Subcutaneous abdominal adipose tissue (tissue), 5 donors: Measurements from ENCODE around the gene MRPL4.
"Not testable (repeated sequence)": the region's sequence is repeated elsewhere in the genome, so short reads cannot be mapped to it uniquely, and the experiment has no call there.

ENCODE experiments used
- H3K27ac ChIP-seq: one replicate; pipeline ENCODE4 v1.7.0; 2013; ENCODE audit warnings: low read depth, mild to moderate bottlenecking, inconsistent platforms, low read length, moderate library complexity
- H3K27me3 ChIP-seq, 5 donors: one replicate each; pipeline ENCODE4 v1.7.0; 2013; ENCODE audit warnings: low read length in 5 of 5, inconsistent platforms in 1 of 5; ENCODE audit not compliant: control insufficient read depth in 5 of 5, insufficient read depth in 4 of 5
- H3K36me3 ChIP-seq, 5 donors: one replicate each; pipeline ENCODE4 v1.7.0; 2013; ENCODE audit warnings: low read length in 5 of 5; ENCODE audit not compliant: control insufficient read depth in 5 of 5, insufficient read depth in 5 of 5
- H3K4me1 ChIP-seq, 5 donors: one replicate each; pipeline ENCODE4 v1.7.0; 2013; ENCODE audit warnings: low read length in 5 of 5, mild to moderate bottlenecking in 3 of 5, moderate library complexity in 1 of 5; ENCODE audit not compliant: control insufficient read depth in 5 of 5, insufficient read depth in 5 of 5
- H3K4me3 ChIP-seq, 5 donors: one replicate each; pipeline ENCODE4 v1.7.0; 2013; ENCODE audit warnings: low read length in 5 of 5, low read depth in 1 of 5
- H3K9ac ChIP-seq, 5 donors: one replicate each; pipeline ENCODE4 v1.7.0; 2013; ENCODE audit warnings: low read length in 5 of 5, mild to moderate bottlenecking in 4 of 5, moderate library complexity in 3 of 5
- H3K9me3 ChIP-seq, 5 donors: one replicate each; pipeline ENCODE4 v1.7.0; 2013; ENCODE audit warnings: low read length in 5 of 5; ENCODE audit not compliant: control insufficient read depth in 5 of 5
- donor health status: healthy.
- donor health status: healthy.
- donor health status: healthy.
- donor health status: healthy.
- donor health status: healthy.

MRPL4 gene

DNA sequence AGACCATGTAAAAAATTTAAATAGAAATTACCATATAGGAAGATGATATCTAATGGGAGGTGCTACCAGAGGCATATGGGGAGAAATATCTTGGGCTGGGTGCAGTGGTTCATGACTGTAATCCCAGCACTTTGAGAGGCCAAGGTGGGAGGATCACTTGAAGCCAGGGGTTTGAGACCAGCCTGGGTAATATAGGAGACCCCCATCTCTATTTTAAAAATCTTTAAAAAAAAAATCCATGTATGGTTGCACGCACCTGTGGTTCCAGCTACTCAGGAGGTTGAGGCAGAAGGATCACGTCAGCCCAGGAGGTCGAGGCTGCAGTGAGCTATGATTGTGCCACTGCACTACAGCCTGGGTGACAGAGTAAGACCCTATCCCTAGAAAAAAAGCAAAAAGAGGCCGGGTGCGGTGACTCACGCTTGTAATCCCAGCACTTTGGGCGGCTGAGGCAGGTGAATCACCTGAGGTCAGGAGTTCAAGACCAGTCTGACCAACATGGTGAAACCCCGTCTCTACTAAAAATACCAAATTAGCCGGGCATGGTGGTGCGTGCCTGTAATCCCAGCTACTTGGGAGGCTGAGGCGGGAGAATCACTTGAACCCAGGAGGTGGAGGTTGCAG is 10.1 kb upstream of the MRPL4 start:
- not testable (repeated sequence) for H3K4me3 ChIP-seq, H3K27me3 ChIP-seq, H3K9me3 ChIP-seq, H3K36me3 ChIP-seq, H3K27ac ChIP-seq, H3K9ac ChIP-seq
- peaks cover 0 to 18% (median 8%) of the 10 kb centered on the region in 5 donors for H3K4me1 ChIP-seq

DNA sequence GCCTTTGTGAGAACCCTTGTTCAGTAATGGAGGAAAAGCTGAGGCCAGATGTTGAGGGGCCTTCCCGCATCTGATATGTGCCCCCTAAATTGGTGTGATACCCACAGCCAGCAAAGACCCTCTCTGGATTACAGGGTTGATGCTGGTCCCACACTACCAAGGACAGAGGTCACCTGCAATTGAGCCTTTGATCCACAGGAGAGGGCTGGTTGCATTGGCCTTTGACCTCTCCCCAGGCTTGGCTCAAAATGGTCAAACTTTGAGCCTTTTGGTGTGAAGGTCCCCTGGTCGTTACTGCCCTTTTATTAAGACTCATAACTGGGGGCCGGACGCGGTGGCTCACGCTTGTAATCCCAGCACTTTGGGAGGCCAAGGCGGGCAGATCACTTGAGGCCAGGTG is 8.4 kb upstream of the MRPL4 start:
- H3K4me3 ChIP-seq: no peak overlapping the region
- no peak overlapping the region for H3K9ac ChIP-seq
- no peaks in the 10 kb centered on the region for H3K36me3 ChIP-seq
- H3K27ac ChIP-seq: no peak overlapping the region
- H3K27me3 ChIP-seq: no peaks in the 10 kb centered on the region
- no peaks in the 10 kb centered on the region for H3K9me3 ChIP-seq
- H3K4me1 ChIP-seq: peaks cover 0 to 3% (median 0%) of the 10 kb centered on the region in 5 donors

DNA sequence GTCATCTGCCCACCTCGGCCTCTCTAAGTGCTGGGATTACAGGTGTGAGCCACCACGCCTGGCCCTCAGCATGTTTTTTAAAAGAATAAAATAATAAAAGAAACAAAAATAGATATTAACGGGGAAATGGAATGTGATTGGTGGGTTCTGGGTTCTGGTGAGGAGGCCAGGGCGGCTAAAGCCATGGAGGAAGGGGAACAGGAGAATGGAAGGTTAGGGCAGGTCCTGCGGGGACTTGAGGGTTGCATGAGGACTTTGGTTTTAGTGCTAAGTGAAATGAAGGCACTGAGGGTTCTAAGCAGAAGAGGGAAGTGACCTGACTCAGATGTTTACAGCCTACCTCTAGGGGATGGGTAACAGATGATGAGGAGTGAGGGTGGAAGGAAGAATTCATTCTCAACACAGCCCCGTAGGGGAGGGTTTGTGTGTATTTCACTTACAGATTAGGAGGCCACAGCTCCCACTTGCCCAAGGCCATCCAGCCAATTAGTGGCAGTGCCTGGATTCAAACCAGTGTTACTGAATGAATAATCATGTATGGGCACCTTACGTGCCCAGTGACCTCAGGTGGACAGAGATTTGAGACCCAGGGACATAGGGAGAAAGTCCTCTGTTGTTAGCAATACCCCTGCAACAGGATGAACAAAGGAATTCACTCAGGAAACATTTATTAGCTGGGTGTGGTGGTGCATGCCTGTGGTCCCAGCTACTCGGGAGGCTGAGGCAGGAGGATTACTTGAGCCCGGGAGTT is 6.7 kb upstream of the MRPL4 start:
- peaks cover 0 to 5% (median 0%) of the 10 kb centered on the region in 5 donors for H3K4me1 ChIP-seq
- no peak overlapping the region for H3K27ac ChIP-seq
- no peaks in the 10 kb centered on the region for H3K9me3 ChIP-seq
- no peaks in the 10 kb centered on the region for H3K27me3 ChIP-seq
- no peaks in the 10 kb centered on the region for H3K36me3 ChIP-seq
- H3K9ac ChIP-seq: no peak overlapping the region
- H3K4me3 ChIP-seq: no peak overlapping the region

- no peak overlapping the region for H3K27ac ChIP-seq
- peaks cover 0 to 14% (median 2%) of the 10 kb centered on the region in 5 donors for H3K4me1 ChIP-seq
- no peak overlapping the region for H3K9ac ChIP-seq
- H3K9me3 ChIP-seq: no peaks in the 10 kb centered on the region
- no peaks in the 10 kb centered on the region for H3K27me3 ChIP-seq
- no peaks in the 10 kb centered on the region for H3K36me3 ChIP-seq
- no peak overlapping the region for H3K4me3 ChIP-seq
Measured at GRCh38 chr19:10246511-10246910, 5.5 kb upstream of the MRPL4 start.

- Histone ChIP-seq H3K4me1 (peaks cover 0 to 25% (median 12%) of the 10 kb centered on the region in 5 donors), H3K27me3 (no peaks in the 10 kb centered on the region), H3K4me3 (peak overlapping the region; percentile 68 to 100 (median 100)), H3K9me3 (no peaks in the 10 kb centered on the region), H3K27ac (peak overlapping the region; percentile 50), H3K36me3 (peaks cover 0 to 35% (median 31%) of the 10 kb centered on the region in 5 donors), H3K9ac (peak overlapping the region; percentile 77 to 92 (median 79))
Measured at GRCh38 chr19:10252707-10253106, 693 bp downstream of the MRPL4 start.

- H3K9me3 ChIP-seq: no peaks in the 10 kb centered on the region
- no peak overlapping the region for H3K4me3 ChIP-seq
- peaks cover 0 to 47% (median 42%) of the 10 kb centered on the region in 5 donors for H3K36me3 ChIP-seq
- no peaks in the 10 kb centered on the region for H3K27me3 ChIP-seq
- H3K27ac ChIP-seq: no peak overlapping the region
- H3K9ac ChIP-seq: no peak overlapping the region
- peaks cover 0 to 28% (median 14%) of the 10 kb centered on the region in 5 donors for H3K4me1 ChIP-seq
Measured at GRCh38 chr19:10254244-10254643, 2.2 kb downstream of the MRPL4 start.

DNA sequence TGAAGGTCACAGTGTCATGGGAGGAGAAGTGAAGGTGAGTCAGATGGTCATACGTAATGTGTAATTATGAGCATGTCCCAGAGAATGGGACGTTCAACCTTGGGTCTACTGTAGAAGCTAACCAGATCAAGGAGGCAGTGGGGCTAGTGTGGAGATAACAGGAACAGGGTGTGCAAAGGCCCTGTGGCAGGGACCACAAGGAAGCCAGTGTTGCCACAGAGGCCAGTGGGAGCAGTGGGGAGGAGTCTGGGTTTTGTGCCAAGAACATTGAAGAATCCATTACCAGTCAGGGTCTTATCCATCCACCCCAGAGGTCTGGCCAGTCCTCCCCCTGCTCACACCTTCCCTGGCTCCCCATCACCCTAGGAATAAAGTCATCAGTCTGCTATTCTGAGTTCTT is 3.3 kb downstream of the MRPL4 start:
- Histone ChIP-seq H3K27me3 (no peaks in the 10 kb centered on the region), H3K36me3 (peaks cover 0 to 50% (median 49%) of the 10 kb centered on the region in 5 donors), H3K27ac (no peak overlapping the region), H3K4me3 (no peak overlapping the region), H3K4me1 (peaks cover 0 to 23% (median 13%) of the 10 kb centered on the region in 5 donors), H3K9me3 (no peaks in the 10 kb centered on the region), H3K9ac (no peak overlapping the region)

- Histone ChIP-seq H3K27me3 (no peaks in the 10 kb centered on the region), H3K4me3 (no peak overlapping the region), H3K27ac (no peak overlapping the region), H3K9me3 (no peaks in the 10 kb centered on the region), H3K9ac (no peak overlapping the region), H3K4me1 (peaks cover 0 to 15% (median 10%) of the 10 kb centered on the region in 5 donors), H3K36me3 (peaks cover 0 to 50% (median 49%) of the 10 kb centered on the region in 5 donors)
Measured at GRCh38 chr19:10256551-10256950, 4.5 kb downstream of the MRPL4 start.

- H3K4me3 ChIP-seq: no peak overlapping the region
- H3K9ac ChIP-seq: no peak overlapping the region
- H3K27ac ChIP-seq: no peak overlapping the region
- peaks cover 0 to 13% (median 10%) of the 10 kb centered on the region in 5 donors for H3K4me1 ChIP-seq
- no peaks in the 10 kb centered on the region for H3K9me3 ChIP-seq
- no peaks in the 10 kb centered on the region for H3K27me3 ChIP-seq
- peaks cover 0 to 50% (median 49%) of the 10 kb centered on the region in 5 donors for H3K36me3 ChIP-seq
Measured at GRCh38 chr19:10256970-10257615, 5.1 kb downstream of the MRPL4 start.
